Right forelimb (tissue), 1 donor: ENCODE results near the gene CDH3.

Experiments used
- DNase-seq: peaks from one replicate; pipeline ENCODE4 v3.0.0-alpha.2; 2018

The CDH3 gene

GRCh38 chr16:68644715-68645493 is at the start of gene CDH3:
TSS of gene CDH3 (plus strand) at chr16:68645310. CDS start at chr16:68645380, 70 bp downstream.
- DNase-seq = peak; percentile 53

- no peak for DNase-seq
Measured at GRCh38 chr16:68596266-68596665, 48.8 kb upstream of the CDH3 start.

- DNase-seq = no peak
Measured at GRCh38 chr16:68599586-68599985, 45.5 kb upstream of the CDH3 start.

GRCh38 chr16:68605746-68606145 is 39.4 kb upstream of the CDH3 start:
- no peak for DNase-seq

- DNase-seq = no peak
Measured at GRCh38 chr16:68607443-68607842, 37.7 kb upstream of the CDH3 start.

GRCh38 chr16:68608330-68608729 is 36.8 kb upstream of the CDH3 start:
- DNase-seq = no peak

GRCh38 chr16:68612996-68613395 is 32.1 kb upstream of the CDH3 start:
- no peak for DNase-seq

- no peak for DNase-seq
Measured at GRCh38 chr16:68617734-68618133, 27.4 kb upstream of the CDH3 start.

GRCh38 chr16:68626557-68626956 is 18.6 kb upstream of the CDH3 start:
- no peak for DNase-seq

GRCh38 chr16:68627951-68628425 is 17.1 kb upstream of the CDH3 start:
- no peak for DNase-seq

GRCh38 chr16:68629351-68629910 is 15.7 kb upstream of the CDH3 start:
- DNase-seq = no peak

GRCh38 chr16:68636064-68636560 is 9.0 kb upstream of the CDH3 start:
- no peak for DNase-seq

GRCh38 chr16:68636818-68637217 is 8.3 kb upstream of the CDH3 start:
- DNase-seq = no peak

GRCh38 chr16:68640972-68641371 is 4.1 kb upstream of the CDH3 start:
- no peak for DNase-seq

- no peak for DNase-seq
Measured at GRCh38 chr16:68642047-68642435, 3.1 kb upstream of the CDH3 start.

- peak; percentile 62 for DNase-seq
Measured at GRCh38 chr16:68642436-68643101, 2.5 kb upstream of the CDH3 start.

GRCh38 chr16:68643227-68643626 is 1.9 kb upstream of the CDH3 start:
- DNase-seq = no peak

GRCh38 chr16:68643847-68644246 is 1.3 kb upstream of the CDH3 start:
- no peak for DNase-seq

- DNase-seq = no peak
Measured at GRCh38 chr16:68644296-68644695, 814 bp upstream of the CDH3 start.

- no peak for DNase-seq
Measured at GRCh38 chr16:68645494-68646388, 631 bp downstream of the CDH3 start.

GRCh38 chr16:68646953-68647659 is 2.0 kb downstream of the CDH3 start:
- no peak for DNase-seq

GRCh38 chr16:68651136-68651535 is 6.0 kb downstream of the CDH3 start:
- DNase-seq = no peak
